NK-92 (cell line): ENCODE measurements around the gene PSMD2.
"Not testable (repeated sequence)": the region's sequence is repeated elsewhere in the genome, so short reads cannot be mapped to it uniquely, and the experiment has no call there.

Source experiments
- DNase-seq: peaks from one replicate; lab custom pipeline; 2025; ENCODE audit not compliant: unreplicated experiment; lab: John Stamatoyannopoulos, UW

PSMD2 gene

GRCh38 chr3:184337981-184338380, 38.9 kb downstream of the PSMD2 start:
- no peak for DNase-seq

- DNase-seq: no peak
Observed at GRCh38 chr3:184338511-184338945, 39.5 kb downstream of the PSMD2 start.

GRCh38 chr3:184339001-184339400, 40.0 kb downstream of the PSMD2 start:
- no peak for DNase-seq

DNA sequence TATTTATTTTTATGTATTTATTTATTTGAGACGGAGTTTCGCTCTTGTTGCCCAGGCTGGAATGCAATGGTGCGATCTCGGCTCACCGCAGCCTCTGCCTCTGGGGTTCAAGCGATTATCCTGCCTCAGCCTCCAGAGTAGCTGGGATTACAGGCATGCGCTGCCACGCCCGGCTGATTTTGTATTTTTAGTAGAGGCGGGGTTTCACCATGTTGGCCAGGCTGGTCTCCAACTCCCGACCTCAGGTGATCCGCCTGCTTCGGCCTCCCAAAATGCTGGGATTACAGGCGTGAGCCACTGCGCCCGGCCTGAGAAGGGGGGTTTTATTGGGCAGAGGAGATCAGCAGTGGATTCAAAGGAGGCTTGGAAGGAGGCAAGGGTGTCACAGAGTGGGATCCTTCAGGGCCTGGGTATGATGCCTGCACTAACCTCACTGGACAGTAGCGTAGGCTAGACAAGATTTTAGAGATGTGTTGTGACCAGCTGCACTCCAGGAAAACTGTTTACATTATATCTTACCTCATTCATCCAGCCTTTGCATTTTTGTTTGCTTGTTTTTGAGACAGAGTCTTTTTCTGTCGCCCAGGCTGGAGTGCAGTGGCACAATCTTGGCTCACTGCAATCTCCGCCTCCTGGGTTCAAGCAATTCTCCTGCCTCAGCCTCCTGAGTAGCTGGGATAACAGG, 40.6 kb downstream of the PSMD2 start:
- not testable (repeated sequence) for DNase-seq

DNA sequence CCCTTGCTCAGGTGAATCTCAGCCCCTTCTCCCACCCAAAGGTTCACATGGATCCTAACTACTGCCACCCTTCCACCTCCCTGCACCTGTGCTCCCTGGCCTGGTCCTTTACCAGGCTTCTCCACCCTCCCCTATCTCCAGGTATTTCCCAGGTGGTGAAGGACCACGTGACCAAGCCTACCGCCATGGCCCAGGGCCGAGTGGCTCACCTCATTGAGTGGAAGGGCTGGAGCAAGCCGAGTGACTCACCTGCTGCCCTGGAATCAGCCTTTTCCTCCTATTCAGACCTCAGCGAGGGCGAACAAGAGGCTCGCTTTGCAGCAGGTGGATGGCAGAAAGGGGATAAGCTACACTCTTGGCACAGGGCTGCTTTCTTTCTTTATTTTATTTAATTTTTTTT, 42.9 kb downstream of the PSMD2 start:
- DNase-seq: no peak

GRCh38 chr3:184343200-184343876, 44.3 kb downstream of the PSMD2 start:
- no peak for DNase-seq

- no peak for DNase-seq
Observed at GRCh38 chr3:184344579-184345316, 45.7 kb downstream of the PSMD2 start.

- DNase-seq: no peak
Observed at GRCh38 chr3:184345317-184346144, 46.5 kb downstream of the PSMD2 start.

GRCh38 chr3:184346480-184347190, 47.6 kb downstream of the PSMD2 start:
- DNase-seq: no peak

GRCh38 chr3:184347321-184348056, 48.4 kb downstream of the PSMD2 start:
- DNase-seq: no peak

GRCh38 chr3:184348057-184348382, 49.0 kb downstream of the PSMD2 start:
- DNase-seq: no peak

- DNase-seq: no peak
Observed at GRCh38 chr3:184349563-184350470, 50.8 kb downstream of the PSMD2 start.

DNA sequence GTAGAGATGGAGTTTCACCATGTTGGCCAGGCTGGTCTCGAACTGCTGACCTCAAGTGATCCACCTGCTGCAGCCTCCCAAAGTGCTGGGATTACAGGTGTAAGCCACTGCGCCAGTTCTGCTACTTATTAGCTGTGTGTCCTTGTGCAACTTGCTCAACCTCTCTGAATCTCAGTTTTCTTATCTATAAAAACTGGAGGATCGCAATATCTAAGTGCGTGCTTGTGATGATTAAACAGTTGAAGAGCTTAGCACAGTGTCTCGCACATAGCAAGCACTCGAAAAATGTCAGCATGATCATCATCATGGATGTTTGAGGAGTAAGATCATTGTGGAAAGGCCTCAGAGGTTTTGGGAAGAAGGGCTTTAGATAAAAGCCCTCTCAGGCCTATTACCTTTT, 51.6 kb downstream of the PSMD2 start:
- DNase-seq: no peak

GRCh38 chr3:184351511-184352148, 52.6 kb downstream of the PSMD2 start:
- no peak for DNase-seq

GRCh38 chr3:184352149-184352785, 53.2 kb downstream of the PSMD2 start:
- no peak for DNase-seq

DNA sequence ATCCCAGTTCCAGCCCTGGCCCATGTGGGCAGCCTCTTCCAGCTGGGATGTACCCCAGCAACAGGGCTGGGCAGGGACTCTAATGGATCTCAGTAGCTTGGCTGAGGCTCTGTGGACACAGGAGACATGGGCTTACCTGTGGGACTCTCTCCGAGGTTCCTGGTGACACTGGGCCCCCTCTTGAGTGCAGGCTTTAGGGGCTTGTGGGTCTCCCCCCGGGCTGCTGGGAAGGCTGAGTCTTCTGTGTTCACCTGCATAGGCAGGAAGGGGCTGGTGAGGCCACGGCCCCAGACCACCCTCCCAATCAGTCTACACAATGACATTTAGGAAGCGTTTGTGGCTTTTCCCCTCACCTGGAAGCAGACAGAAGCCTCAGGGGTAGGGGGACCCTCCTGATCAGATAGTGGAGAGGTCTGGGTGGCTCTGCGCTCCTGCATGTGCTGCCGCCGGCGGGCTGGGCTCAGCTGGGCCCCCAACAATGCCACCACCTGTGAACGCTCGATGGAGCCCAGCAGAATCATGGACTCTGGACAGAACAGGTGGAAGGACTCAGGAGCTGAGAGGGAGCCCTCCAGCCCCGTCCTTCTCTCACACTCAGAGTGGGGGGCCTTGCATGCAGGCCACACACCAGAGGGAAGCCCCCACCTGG, 54.0 kb downstream of the PSMD2 start:
- no peak for DNase-seq

DNA sequence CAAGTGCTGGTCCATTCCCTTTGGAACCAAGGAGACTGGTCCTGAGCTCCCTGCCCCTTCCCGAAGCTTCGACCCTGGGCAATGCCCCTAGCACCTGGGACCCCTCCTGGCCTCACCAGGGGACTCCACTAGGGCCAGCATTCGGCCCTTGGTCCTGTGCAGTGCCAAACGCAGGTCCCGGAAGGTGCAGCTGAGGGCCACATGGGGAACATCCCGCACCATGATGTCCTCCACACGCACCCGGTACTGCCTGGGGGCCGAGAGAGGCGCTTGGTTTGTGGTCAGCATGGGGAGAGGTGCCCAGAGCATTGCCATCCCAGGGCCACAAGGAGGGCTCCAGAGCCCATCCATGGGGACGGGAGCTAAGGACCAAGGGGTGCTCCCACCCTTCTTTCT, 54.5 kb downstream of the PSMD2 start:
- no peak for DNase-seq
